GM19099 (cell line): ENCODE measurements around the gene ZNF276.
A peak's percentile ranks its signal among the peaks of the same experiment; 100 is the strongest.

ENCODE experiments used
- POLR2A ChIP-seq: IDR thresholded peaks from 3 replicates; pipeline ENCODE4 v1.6.1; 2011; ENCODE audit warnings: low read depth; ENCODE audit not compliant: insufficient read length; ENCODE audit errors: extremely low read depth

The ZNF276 gene

DNA sequence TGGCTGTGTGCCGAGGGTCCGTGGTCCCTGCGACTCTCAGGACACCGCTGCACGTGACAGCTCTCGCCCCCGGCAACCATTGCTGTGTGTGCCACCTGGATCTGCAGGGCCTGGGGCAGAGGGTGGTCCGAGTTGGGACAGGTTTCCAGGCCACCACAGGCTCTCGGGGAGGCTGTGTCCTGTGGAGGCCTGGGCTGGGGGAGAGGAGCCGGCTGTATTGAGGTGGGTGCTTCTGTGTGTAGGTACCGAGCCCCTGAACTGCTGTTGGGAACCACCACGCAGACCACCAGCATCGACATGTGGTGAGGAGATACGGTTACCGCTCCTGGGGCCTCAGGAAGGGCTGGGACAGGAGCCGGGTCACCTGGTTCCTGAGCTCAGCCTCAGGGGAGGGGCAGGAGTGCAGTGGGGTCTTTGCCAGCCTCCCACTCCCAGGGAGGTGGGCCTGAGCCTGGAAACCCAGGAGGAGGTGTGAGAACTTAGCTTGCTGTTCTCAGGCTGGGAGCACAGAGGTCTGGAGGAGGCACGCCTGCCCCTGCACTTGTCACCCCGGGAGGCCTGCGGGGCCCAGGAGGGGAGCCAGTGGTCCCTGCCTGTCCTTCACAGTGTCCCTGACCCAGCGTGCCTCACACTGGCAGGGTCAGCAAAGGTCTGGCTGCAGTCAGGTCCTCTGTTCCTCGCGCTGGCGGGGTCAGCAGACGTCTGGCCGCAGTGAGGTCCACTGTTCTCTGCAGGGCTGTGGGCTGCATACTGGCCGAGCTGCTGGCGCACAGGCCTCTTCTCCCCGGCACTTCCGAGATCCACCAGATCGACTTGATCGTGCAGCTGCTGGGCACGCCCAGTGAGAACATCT is 27.2 kb upstream of the ZNF276 start:
- TF ChIP-seq POLR2A = no peak

DNA sequence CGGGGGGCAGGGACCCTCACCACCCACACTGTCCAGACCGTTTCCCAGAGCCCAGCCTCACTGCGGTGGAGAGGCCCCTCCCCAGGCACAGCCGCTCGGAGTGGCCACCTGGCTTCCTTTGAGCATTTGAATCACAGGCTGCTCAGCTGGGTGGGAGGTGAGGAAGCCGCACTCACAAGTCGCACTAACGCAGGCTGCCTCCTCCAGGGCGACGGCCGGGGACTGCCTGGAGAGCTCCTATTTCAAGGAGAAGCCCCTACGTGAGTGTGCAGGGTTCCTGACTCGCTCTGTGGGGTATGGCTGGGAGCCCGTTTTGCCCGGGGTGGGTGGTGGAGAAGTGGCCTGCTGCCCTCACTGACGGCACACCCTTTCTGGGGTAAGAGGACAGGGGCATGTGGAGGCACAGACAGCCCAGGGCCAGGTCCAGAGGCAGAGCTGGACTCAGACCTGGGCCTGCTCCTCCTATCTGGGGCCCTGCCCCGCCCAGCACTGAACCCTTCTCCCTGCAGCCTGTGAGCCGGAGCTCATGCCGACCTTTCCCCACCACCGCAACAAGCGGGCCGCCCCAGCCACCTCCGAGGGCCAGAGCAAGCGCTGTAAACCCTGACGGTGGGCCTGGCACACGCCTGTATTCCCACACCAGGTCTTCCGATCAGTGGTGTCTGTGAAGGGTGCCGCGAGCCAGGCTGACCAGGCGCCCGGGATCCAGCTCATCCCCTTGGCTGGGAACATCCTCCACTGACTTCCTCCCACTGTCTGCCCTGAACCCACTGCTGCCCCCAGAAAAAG is 26.1 kb upstream of the ZNF276 start:
- no peak for TF ChIP-seq POLR2A

DNA sequence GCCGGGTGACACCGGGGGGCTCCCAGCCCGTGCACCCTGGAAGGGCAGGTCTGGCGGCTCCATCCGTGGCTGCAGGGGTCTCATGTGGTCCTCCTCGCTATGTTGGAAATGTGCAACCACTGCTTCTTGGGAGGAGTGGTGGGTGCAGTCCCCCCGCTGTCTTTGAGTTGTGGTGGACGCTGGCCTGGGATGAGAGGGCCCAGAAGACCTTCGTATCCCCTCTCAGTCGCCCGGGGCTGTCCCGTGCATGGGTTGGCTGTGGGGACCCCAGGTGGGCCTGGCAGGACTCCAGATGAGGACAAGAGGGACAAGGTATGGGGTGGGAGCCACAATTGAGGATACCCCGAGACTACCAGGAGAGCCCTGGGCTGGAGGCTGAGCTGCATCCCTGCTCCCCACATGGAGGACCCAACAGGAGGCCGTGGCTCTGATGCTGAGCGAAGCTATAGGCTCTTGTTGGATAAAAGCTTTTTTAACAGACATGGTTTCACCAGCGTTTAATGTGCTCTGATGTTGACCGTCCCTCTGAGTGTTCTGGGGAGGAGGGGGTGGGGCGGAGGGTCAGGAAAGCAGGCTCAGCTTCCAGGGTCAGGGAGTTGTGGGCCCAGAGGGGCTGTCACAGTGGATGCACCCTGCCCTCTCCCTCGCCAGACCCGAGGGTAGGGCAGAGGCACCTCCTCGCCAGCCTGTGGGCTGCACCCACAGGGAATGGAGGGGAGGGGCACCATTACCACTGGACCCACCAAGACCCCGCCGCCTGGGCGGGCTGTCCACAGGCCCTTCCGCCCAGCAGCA is 25.3 kb upstream of the ZNF276 start:
- no peak for TF ChIP-seq POLR2A

DNA sequence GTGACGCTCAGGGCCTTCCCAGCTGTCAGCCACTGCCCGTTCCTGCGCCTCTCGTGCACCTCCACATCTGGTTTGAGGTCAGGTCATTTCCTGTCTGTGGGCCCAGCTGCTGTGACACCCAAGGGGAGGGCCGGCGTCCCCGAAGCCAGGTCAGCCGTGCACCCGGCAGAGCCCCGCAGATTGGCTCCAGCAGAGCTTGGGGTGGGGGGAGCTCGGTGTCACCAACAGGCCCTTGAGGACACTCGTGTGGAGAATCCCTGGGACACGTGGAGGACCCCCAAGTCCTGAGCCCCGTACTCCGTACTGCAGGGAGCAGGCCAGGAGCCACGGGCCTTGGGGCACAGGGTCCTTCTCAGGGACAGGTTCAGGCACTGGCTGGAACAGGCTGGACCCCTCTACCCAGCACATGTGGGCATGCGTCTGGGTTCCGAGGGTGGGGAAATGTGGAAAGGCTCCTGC is 24.6 kb upstream of the ZNF276 start:
- TF ChIP-seq POLR2A = no peak

DNA sequence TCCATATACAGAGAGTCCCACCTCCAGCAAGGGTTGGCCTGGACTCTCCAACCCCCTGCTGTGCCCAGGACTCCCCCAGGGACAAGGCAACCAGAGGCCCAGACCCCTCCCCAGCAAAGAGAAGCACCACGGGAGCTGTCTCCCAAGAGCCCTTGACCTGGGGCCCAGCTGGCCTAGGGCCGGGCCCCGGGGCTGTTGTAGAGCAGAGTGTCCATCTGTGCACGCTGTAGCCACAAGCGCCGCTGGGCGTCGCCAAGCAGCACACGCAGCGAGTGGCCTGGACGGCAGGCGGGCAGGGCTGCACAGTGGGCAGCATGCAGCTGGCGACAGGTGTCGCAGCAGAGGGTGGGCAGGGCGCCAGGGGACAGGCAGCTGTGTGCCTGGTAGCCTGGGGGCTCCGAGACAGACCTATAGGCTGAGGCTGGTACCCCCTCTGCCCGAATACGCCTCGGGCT is 24.1 kb upstream of the ZNF276 start:
- no peak for TF ChIP-seq POLR2A

DNA sequence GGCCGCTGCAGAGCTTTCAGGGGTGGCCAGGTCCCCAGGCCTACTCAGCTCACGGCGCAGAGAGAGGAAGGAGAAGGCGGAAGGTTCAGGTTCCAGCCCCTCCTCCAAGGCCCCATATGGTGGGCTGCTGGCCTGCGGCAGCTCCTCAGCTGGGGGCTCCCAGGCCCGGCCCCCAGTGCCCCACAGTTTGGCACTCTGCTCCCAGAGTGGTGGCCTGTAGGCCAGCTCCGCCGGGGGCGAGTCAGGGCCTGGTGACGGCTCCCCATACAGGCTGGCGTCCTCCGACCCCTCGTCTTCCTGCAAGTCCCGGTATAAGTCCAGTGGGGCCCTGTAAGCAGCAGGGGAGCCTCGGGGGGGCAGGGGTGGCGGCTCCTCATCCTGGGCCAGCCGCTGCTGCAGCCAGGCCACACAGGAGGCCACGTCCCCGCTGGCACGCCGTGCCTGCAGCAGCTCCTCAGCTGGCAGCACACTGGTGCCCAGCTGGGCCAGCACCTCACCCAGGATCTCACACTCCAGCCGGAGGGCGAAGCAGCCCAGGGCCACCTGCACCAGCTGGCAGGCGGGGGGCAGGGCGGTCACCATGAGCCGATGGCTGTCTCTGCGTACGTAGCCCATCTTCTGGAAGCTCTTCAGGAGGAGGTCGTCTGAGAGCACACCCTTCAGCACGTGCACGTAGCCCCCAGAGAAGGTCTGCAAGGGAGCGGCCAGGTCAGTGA is 23.6 kb upstream of the ZNF276 start:
- no peak for TF ChIP-seq POLR2A

DNA sequence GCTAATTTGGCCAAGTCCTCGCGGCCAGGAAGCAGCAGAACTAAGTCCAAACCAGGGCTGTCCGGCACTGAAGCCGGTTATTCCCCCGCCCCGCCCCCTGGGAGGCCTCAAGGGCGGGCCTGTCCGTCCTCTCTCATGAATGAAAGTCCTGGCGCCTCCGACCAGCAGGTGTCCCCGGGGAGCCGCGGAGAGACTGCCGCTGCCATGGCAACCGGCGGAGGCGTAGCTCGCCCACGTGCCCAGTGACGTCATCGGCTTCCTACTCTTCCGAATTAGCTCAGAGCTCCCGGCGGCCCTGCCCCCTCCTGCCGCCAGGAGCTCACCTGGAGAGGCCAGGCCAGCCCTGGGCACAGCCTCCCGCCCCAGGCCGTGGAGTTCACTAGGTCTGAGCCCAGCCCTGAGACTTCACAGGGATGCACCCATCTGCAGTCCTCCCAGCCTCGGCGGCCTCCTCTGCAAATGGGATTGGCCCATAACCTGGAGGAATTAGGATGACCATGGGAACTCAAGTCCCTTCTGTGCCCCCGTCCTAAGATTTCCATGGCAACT is 21.2 kb upstream of the ZNF276 start:
- peak; percentile 29 for TF ChIP-seq POLR2A

DNA sequence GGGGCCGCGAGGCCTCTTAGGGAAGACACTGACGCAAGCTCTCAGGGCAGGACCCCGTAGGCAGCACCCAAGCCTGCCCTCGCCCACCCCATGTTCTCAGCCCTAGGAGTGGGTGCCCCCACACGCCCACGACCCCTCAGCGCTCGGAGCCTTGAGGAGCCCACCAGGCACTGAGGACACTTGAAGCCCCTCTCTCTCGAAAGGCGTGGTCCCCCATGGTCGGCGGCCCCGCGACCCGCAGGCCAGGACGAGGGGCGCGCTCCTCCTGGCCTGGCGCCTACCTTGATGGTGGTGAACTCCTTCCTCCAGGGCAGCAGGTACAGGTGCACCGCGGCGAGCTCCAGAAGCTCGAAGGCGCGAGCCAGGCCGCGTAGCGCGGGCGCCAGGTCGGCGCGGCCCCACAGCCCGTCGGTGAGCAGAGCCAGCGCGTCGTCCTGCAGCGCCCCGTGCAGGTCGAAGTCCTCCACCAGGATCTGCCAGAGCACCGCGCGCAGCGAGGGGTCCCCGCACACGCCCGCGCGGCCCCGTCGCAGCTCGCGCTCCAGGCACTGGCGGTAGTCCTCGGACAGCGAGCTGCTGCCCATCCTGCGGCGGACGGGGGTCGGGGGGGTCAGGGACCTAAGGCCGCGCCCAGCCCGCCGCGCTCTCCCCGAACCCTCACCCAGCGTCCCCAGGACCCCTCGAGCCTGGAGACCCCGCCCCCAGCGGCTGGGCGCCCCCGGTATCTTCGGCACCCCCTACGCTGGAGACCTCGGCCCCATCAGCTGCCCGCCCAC is 20.5 kb upstream of the ZNF276 start:
- no peak for TF ChIP-seq POLR2A

DNA sequence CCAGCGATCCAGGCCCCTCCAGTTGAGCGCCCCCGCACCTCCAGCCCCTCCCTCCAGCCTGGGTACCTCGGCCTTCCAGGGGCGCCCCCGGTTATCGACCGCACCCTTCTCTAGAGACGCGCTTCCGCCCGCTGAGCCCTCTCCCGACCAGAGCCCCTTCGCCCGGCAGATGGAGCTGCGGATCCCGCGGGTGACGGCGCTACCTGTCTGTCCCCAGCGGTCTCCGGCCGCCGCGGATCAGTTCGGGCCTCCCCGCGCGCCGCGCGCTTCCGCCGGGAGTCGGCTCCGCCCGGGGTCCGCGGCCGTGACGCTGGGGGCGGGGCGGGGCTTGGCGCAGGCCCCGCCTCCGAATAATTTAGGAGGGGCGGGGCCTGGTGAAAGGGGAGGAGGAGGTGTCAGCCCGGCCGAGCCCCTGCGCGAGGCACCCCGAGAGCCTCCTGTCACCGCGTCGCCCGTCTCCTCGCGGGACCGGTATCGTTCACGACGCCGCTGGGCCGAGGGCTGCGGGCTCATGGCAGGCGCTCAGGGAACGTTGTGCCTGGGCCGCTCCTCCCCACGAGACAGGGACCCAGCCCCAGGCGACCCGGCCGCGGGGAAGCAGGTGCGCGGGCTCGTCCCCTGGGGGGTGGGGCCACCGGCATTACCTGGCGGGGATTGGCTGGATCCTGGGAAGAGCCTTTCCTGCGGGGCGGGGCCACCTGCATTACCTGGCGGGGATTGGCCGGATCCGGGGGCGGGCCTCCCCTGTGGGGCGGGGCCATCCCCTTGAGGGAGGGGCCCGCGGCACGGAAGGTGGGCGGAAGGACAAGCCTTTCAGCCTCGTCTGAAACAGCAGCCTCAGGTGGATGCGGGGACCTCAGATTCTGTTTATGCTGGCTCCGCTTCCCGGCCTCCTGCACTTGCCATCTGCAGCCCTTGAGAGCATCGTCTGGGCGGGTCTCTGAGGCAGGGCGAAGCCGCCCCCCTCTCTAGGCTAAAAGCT is 19.6 kb upstream of the ZNF276 start, which contains the start of gene SPATA2L:
SPATA2L (minus strand) TSS at position 281 of the 982 bp plus-strand sequence. CDS start 473 bp downstream, outside the sequence.
- TF ChIP-seq POLR2A = peak; percentile 56

DNA sequence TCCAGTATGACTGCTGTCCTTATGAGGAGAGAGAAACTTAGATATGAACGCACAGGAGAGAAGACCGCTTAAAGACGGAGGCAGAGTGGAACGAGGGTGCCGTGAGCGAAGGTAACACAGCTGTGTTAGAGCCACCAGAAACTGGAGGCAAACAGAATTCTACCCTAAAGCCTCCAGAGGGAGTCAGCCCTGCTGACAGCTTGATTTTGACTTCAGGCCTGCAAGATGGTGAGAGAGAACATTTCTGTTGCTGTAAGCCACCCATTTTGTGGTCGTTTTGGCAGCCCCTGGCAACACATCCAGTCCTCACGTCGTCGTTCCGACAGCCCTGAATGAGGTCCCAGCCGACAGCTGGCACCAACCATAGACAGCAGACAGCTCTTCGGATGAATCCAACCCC is 17.1 kb upstream of the ZNF276 start:
- TF ChIP-seq POLR2A = no peak

DNA sequence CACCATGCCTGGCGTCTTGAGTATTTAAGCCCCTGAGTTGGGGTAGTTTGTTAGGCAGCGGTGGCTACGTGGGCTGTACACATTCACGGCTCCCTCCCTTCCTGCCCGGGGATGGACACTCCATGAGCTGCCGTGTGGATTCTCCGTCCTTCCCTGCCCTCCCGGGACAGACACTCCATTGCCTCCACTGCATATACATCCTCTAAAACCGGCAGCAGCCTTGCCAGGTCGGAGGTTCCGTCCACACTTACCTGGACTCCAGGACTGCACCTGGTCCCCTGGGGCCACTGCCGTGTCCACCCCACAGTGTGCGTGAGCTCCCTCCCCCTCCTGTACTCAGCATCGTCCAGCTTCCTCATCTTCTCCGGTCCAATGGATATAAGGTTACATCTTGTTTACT is 16.3 kb upstream of the ZNF276 start:
- TF ChIP-seq POLR2A = no peak

DNA sequence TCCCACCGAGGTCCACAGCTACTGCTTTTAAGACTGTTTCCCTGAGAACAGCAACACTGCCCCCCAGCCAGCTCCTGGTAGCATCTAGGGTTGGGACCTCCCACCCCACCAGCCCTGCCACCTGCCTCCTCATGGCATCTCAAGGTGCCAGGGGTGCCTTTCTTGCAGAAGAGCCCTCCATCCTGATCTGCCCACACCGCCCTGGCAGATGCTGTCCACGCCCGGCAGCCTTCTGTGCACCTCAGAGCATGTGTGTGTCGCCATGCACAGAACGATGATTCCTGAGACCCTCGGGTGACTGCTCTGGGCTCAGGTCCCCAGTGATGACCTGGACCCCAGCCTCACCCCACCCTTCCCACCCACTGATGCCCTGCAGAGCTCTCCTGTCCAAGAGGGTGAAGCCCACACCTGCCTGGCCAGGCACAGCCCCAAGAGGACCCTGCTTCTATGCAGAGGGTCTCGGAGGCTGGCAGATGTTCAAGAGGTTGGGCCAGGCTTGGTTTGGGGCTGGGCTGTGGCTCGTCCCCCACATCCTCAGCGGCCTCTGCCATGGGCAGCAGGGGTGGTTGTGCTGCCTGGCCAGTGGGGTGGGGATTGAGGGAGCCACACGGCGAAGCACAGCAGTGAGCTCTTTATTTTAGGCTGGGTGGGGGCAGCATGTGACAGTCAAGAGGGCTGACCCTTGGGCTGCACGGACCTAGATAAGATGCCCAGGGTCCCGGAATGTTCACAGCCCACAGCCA is 14.6 kb upstream of the ZNF276 start:
- TF ChIP-seq POLR2A = no peak

DNA sequence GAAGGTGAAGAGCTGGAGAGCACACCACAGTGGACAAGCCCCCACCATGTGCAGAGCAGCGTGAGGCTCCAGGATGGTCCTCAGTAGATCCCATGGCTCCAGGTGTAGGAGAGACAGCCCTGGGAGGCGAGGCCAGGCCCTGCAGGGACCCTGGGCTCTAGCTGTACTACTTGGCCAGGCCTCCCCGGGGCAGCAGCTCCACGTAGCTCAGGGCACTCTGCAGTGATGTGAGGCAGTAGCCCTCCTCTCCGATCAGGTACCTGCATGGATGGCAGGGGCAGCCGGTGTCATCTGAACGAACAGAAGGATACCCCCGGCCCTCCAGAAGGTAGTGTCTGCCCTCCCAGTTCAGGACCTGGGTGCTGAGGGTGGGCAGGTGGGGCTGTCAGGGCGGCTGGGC is 13.6 kb upstream of the ZNF276 start:
- TF ChIP-seq POLR2A = no peak
